Small intestine (tissue), 7 donors: ENCODE measurements around the gene HEXIM2. TPM values are rescaled to one million over a fixed set of nuclear protein-coding genes. Genes with fewer than 3 reads are reported as not detected.
"Not testable (repeated sequence)": the region's sequence is repeated elsewhere in the genome, so short reads cannot be mapped to it uniquely, and the experiment has no call there.

Experiments
- DNase-seq, 2 donors: peaks; one replicate each; pipeline versions ENCODE4 v3.0.0 to v3.0.0-alpha.2; 2013
- FAIRE-seq: peaks from 2 replicates; lab custom pipeline; 2012; peaks lifted over from hg19 to GRCh38; lab: Jason Lieb, UNC
- H3K27ac ChIP-seq, 3 donors: one replicate each; pipeline ENCODE4 v1.5.1; 2013; ENCODE audit warnings: low read length in 2 of 3, mild to moderate bottlenecking in 2 of 3, control low read depth in 1 of 3, inconsistent platforms in 1 of 3, low read depth in 1 of 3, moderate library complexity in 1 of 3
- H3K27me3 ChIP-seq, 3 donors: one replicate each; pipeline ENCODE4 v1.6.1; 2013; ENCODE audit warnings: low read length in 3 of 3, inconsistent platforms in 1 of 3; ENCODE audit not compliant: control insufficient read depth in 3 of 3, insufficient read depth in 3 of 3
- H3K36me3 ChIP-seq, 3 donors: one replicate each; pipeline ENCODE4 v1.6.1; 2013; ENCODE audit warnings: low read length in 3 of 3, inconsistent platforms in 1 of 3, low read depth in 1 of 3, mild to moderate bottlenecking in 1 of 3, moderate library complexity in 1 of 3; ENCODE audit not compliant: control insufficient read depth in 3 of 3, insufficient read depth in 2 of 3
- H3K4me1 ChIP-seq, 3 donors: one replicate each; pipeline ENCODE4 v1.6.1; 2013; ENCODE audit warnings: low read length in 2 of 3, inconsistent platforms in 1 of 3, low read depth in 1 of 3, mild to moderate bottlenecking in 1 of 3, moderate library complexity in 1 of 3; ENCODE audit not compliant: control insufficient read depth in 3 of 3, insufficient read depth in 2 of 3
- H3K4me3 ChIP-seq, 3 donors: one replicate each; pipeline ENCODE4 v1.5.1; 2013; ENCODE audit warnings: low read length in 3 of 3, control low read depth in 1 of 3, inconsistent platforms in 1 of 3, low read depth in 1 of 3, mild to moderate bottlenecking in 1 of 3, moderate library complexity in 1 of 3
- H3K9me3 ChIP-seq, 2 donors: one replicate each; pipeline ENCODE4 v1.6.1; 2013; ENCODE audit warnings: low read depth in 1 of 2, low read length in 1 of 2; ENCODE audit not compliant: control insufficient read depth in 2 of 2, insufficient read depth in 1 of 2
- WGBS, 3 donors: extraction: QIAGEN DNeasy Blood & Tissue Kit; methylation state at CpG; one replicate each; pipeline ENCODE4 v1.1.7; 2013; 5-methylcytosine and 5-hydroxymethylcytosine counted together
- polyA plus RNA-seq, 4 donors: library from polyadenylated mRNA; stranded (reverse) in 3 of 4; unstranded in 1 of 4; fragments of 200-250 nt in 3 of 4; fragments of 120-200 nt in 1 of 4; gene quantifications; one replicate each; pipeline versions ENCODE4 v1.2.1 to v1.2.3, GENCODE V29; 2013
- donor health status: healthy with polysubstance abuse.
- donor health status: control.
- donor health status: control.
- donor health status: Bipolar disorder and iron deficiency.
- donor health status: healthy.

HEXIM2 gene
- polyA plus RNA-seq, 4 donors = 11.2 to 13.3 (median 12.1) TPM

DNA sequence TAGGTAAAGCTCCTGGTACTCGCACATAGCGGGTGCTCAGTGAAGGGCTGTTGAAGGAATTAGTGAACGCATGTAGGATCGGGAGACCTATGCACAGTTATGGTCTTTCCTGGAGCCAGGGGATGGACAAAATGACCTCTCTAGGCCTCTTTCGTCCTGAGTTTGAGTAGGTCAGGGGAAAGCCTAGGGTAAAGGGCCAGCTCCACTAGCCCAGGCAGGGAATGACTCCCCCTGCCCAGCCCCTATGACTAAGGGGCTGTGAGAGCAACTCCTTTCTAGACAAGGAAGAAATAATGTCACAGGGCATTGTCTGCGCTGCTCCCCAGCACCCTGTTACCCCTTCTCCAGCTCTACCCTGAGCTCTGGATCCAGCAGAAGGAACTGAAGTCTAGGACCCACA, 35.4 kb downstream of the HEXIM2 start:
- H3K9me3 ChIP-seq = no peaks in the 10 kb centered on the region
- no peak for FAIRE-seq
- H3K36me3 ChIP-seq = no peaks in the 10 kb centered on the region
- H3K4me3 ChIP-seq = no peak overlapping the region
- H3K27me3 ChIP-seq = no peaks in the 10 kb centered on the region
- no peak for DNase-seq
- peaks cover 0 to 13% (median 2%) of the 10 kb centered on the region in 3 donors for H3K4me1 ChIP-seq
- WGBS, 3 donors = 79 to 88% (median 82%) methylated on average over 6 of the region's 6 CpGs
- no peak overlapping the region for H3K27ac ChIP-seq

- FAIRE-seq (no peak), DNase-seq (peak; percentile 88 to 94)
- no peaks in the 10 kb centered on the region for H3K27me3 ChIP-seq
- H3K36me3 ChIP-seq = no peaks in the 10 kb centered on the region
- WGBS, 3 donors = 2 to 4% (median 2%) methylated on average over 13 to 16 of the region's 16 CpGs
- peaks cover 0 to 13% (median 2%) of the 10 kb centered on the region in 3 donors for H3K4me1 ChIP-seq
- no peaks in the 10 kb centered on the region for H3K9me3 ChIP-seq
- no peak overlapping the region for H3K4me3 ChIP-seq
- peak overlapping the region in 1 of 3 donors; percentile 42 for H3K27ac ChIP-seq
Observed at GRCh38 chr17:45197555-45198334, 36.1 kb downstream of the HEXIM2 start.

DNA sequence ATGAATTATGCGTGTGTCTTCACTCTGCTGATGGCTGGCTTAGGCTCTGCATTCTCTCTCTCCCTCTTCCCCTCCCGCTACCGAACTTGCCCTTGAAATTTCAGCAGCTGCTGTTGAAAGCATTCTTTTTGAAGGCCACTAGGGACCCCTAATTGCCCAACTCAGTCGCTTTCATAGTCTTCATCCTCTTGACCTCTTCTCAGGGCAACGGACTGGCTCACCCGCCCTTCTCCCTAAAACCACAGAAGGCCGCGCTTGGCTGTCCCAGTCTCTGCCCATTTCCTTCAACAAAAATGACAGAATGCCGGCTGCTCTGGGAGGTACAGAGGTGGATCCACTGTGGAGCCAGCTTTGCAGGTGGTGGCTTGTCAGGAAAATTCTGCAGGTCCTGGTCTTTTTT, 39.0 kb downstream of the HEXIM2 start:
- no peaks in the 10 kb centered on the region for H3K36me3 ChIP-seq
- peaks cover 0 to 10% (median 2%) of the 10 kb centered on the region in 3 donors for H3K4me1 ChIP-seq
- WGBS, 3 donors = 69 to 85% (median 85%) methylated on average over 9 of the region's 9 CpGs
- H3K27me3 ChIP-seq = no peaks in the 10 kb centered on the region
- no peak overlapping the region for H3K27ac ChIP-seq
- H3K4me3 ChIP-seq = no peak overlapping the region
- no peak for FAIRE-seq
- no peaks in the 10 kb centered on the region for H3K9me3 ChIP-seq
- DNase-seq = no peak

DNA sequence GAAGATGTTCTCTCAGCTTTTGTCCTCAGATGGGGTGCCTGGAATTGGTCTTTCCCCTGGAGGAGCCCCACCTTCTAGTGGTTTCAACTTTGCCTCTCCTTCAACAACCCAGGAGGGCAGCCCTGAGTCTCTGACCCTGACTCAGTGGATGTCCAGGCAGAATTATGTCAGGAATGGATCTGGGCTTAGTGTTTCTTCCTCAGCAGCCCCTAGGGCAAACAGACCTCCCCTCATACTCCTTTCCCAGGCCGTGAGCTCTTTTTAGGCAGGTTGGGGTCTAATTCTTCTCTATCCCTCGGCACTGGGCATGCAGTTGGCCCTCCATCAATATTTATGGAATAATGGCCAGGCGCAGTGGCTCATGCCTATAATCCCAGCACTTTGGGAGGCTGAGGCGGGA, 39.8 kb downstream of the HEXIM2 start:
- H3K27me3 ChIP-seq = no peaks in the 10 kb centered on the region
- no peaks in the 10 kb centered on the region for H3K36me3 ChIP-seq
- H3K4me1 ChIP-seq = peaks cover 0 to 10% (median 2%) of the 10 kb centered on the region in 3 donors
- DNase-seq = no peak
- H3K4me3 ChIP-seq = no peak overlapping the region
- FAIRE-seq = no peak
- H3K9me3 ChIP-seq = no peaks in the 10 kb centered on the region
- WGBS, 3 donors = 94 to 99% (median 95%) methylated on average over 4 of the region's 4 CpGs
- no peak overlapping the region for H3K27ac ChIP-seq

- DNase-seq, H3K27ac ChIP-seq, FAIRE-seq, H3K27me3 ChIP-seq, H3K9me3 ChIP-seq, H3K4me1 ChIP-seq, H3K36me3 ChIP-seq, H3K4me3 ChIP-seq: not testable (repeated sequence)
- 70 to 78% (median 71%) methylated on average over 6 of the region's 6 CpGs for WGBS, 3 donors
Observed at GRCh38 chr17:45201880-45202279, 40.2 kb downstream of the HEXIM2 start.

GRCh38 chr17:45218895-45219661, 57.4 kb downstream of the HEXIM2 start:
- 7 to 14% (median 12%) methylated on average over 12 of the region's 12 CpGs for WGBS, 3 donors
- no peak overlapping the region for H3K27ac ChIP-seq

More at GRCh38 chr17:45218895-45219661, 57.4 kb downstream of the HEXIM2 start:
- FAIRE-seq (no peak), DNase-seq (peak; percentile 79 to 83)
- Histone ChIP-seq H3K4me1 (peaks cover 0 to 3% (median 0%) of the 10 kb centered on the region in 3 donors), H3K27me3 (peaks cover 0 to 34% (median 2%) of the 10 kb centered on the region in 3 donors), H3K9me3 (no peaks in the 10 kb centered on the region), H3K36me3 (no peaks in the 10 kb centered on the region), H3K4me3 (no peak overlapping the region)

Other genes with a start within 250 kb of the HEXIM2 start
- 1 to 10 TPM in 1 of 4 donors, under 1 TPM in 2, not detected in 1; 0.32 to 1.3 (median 0.45) TPM for gene GFAP, start 246.4 kb upstream of the HEXIM2 start, polyA plus RNA-seq
- gene KIF18B, start 214.1 kb upstream of the HEXIM2 start, polyA plus RNA-seq = 1 to 10 TPM in 2 of 4 donors, under 1 TPM in 2; 0.27 to 9.5 (median 3.8) TPM
- gene C1QL1, start 193.6 kb upstream of the HEXIM2 start, polyA plus RNA-seq = 1 to 10 TPM in 3 of 4 donors, not detected in 1; 1.3 to 5.4 (median 2.6) TPM
- 10 to 100 TPM in 2 of 4 donors, 1 to 10 TPM in 2; 4.2 to 22.5 (median 11.4) TPM for gene DCAKD, start 110.2 kb upstream of the HEXIM2 start, polyA plus RNA-seq
- 100 to 1,000 TPM in 1 of 4 donors, 10 to 100 TPM in 3; 38.9 to 131 (median 72.0) TPM for gene NMT1, start 100.6 kb upstream of the HEXIM2 start, polyA plus RNA-seq
- gene PLCD3, start 29.4 kb upstream of the HEXIM2 start, polyA plus RNA-seq = 10 to 100 TPM in 3 of 4 donors, 1 to 10 TPM in 1; 7.8 to 23.1 (median 11.2) TPM
- gene ACBD4, start 26.2 kb upstream of the HEXIM2 start, polyA plus RNA-seq = 100 to 1,000 TPM in 2 of 4 donors, 10 to 100 TPM in 2; 18.1 to 184 (median 93.2) TPM
- gene HEXIM1, start 13.4 kb upstream of the HEXIM2 start, polyA plus RNA-seq = 10 to 100 TPM; 17.5 to 51.7 (median 42.4) TPM
- 10 to 100 TPM in 1 of 4 donors, 1 to 10 TPM in 3; 3.1 to 15.4 (median 6.9) TPM for gene FMNL1, start 60.0 kb downstream of the HEXIM2 start, polyA plus RNA-seq
- under 1 TPM in 2 of 4 donors, not detected in 2; 0.04 to 0.32 TPM for gene SPATA32, start 100.2 kb downstream of the HEXIM2 start, polyA plus RNA-seq
- gene MAP3K14, start 155.1 kb downstream of the HEXIM2 start, polyA plus RNA-seq = 10 to 100 TPM in 3 of 4 donors, 1 to 10 TPM in 1; 6.4 to 19.2 (median 11.1) TPM